ENCODE results near the gene DNAH14. TPM values are rescaled to one million over a fixed set of nuclear protein-coding genes. Genes with fewer than 3 reads are reported as not detected.
"Not testable (repeated sequence)": the region's sequence is repeated elsewhere in the genome, so short reads cannot be mapped to it uniquely, and the experiment has no call there.

DNAH14 gene
- total and polyA plus RNA-seq, 2 donors (not counting 3 experiments of a cell fraction or from before 2014, with no cell fraction given) = 1.5 to 7.1 TPM

DNA sequence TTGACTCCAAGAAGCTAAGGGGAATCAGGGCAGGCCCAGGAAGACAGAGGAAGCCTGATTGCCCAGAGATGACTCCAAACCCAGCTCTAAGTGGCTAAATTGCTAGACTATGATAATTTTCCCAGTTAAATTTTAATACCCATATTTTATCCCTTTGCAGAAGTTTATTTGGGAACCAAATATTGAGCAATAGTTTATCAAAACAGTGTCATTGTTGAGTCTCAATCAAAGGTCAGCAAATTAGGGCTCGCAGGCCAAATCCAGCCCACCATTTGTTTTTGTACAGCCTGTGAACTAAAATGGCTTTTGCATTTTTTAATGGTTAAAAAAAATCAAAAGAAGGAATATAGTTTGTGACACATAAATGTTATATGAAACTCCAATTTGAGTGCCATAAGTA is 451.2 kb downstream of the DNAH14 start:
- ChIA-PET POLR2A (no interaction called here), CTCF (no interaction called here)
- TF ChIP-seq POLR2A (IDR thresholded peaks at IDR 0.05; ENCODE audit: low read depth, low read length) = no peak
- no peak for TF ChIP-seq MAX (IDR thresholded peaks at IDR 0.05; ENCODE audit: insufficient read depth, insufficient read length)
- TF ChIP-seq MYC (IDR thresholded peaks at IDR 0.05; ENCODE audit: low read depth, low read length) = no peak
- no peak for TF ChIP-seq EZH2 (IDR thresholded peaks at IDR 0.05; ENCODE audit: borderline replicate concordance, low read depth, low read length, severe bottlenecking)
- TF ChIP-seq POLR2AphosphoS5 (IDR thresholded peaks at IDR 0.05; ENCODE audit: insufficient read depth, low read depth, low read length) = no peak
- TF ChIP-seq CTCF (IDR thresholded peaks at IDR 0.05; ENCODE audit: extremely low read depth in 1 of 2, insufficient read depth in 1 of 2, low read depth in 1 of 2, low read length in 2 of 2) = no peak
- TF ChIP-seq FOS (IDR thresholded peaks at IDR 0.05; ENCODE audit: borderline replicate concordance, insufficient read depth, low read length) = no peak
- no peaks in the 10 kb centered on the region for H3K27me3 ChIP-seq (ENCODE audit: control insufficient read depth in 2 of 2, insufficient read depth in 2 of 2, low read length in 2 of 2)
- DNase-seq (ENCODE audit: low read depth, low spot score) (no peak), FAIRE-seq (no peak)
- H2AFZ ChIP-seq (ENCODE audit: low read depth, low read length) = no peak overlapping the region
- BruUV-seq (replicated peaks) = no TSS peak
- no peaks in the 10 kb centered on the region for H3K36me3 ChIP-seq (ENCODE audit: control insufficient read depth in 2 of 2, extremely low read depth in 1 of 2, insufficient read depth in 2 of 2, low read length in 2 of 2)
- no peaks in the 10 kb centered on the region for H3K79me2 ChIP-seq (ENCODE audit: control insufficient read depth, insufficient read depth, low read length)
- H3K9me3 ChIP-seq (replicated peaks; ENCODE audit: control insufficient read depth, insufficient read depth, low read length) = no peaks in the 10 kb centered on the region
- intact Hi-C loops (cut with micrococcal nuclease) = no loop called here
- H4K20me1 ChIP-seq (replicated peaks; ENCODE audit: control insufficient read depth, extremely low read depth, insufficient read depth, low read length) = no peaks in the 10 kb centered on the region
- dilution Hi-C loops (cut with MboI; ENCODE audit: extremely low pct_ligation_motif_present, low sequenced_read_pairs) = no loop called here
- no peak overlapping the region for H3K4me2 ChIP-seq (ENCODE audit: insufficient read depth, low read length)
- H3K4me1 ChIP-seq (ENCODE audit: control insufficient read depth, extremely low read depth, insufficient read depth, low read length) = no peaks in the 10 kb centered on the region
- H3K9me1 ChIP-seq (replicated peaks; ENCODE audit: control insufficient read depth, extremely low read depth, insufficient read depth, low read length) = no peaks in the 10 kb centered on the region
- no peak overlapping the region for H3K9ac ChIP-seq (replicated peaks; ENCODE audit: extremely low read depth, insufficient read depth, low read length)
- no peak overlapping the region for H3K27ac ChIP-seq (ENCODE audit: insufficient read depth, low read depth, low read length)
- H3K4me3 ChIP-seq (replicated peaks in 1 of 3; ENCODE audit: insufficient read depth in 1 of 3, low read depth in 1 of 3, low read length in 3 of 3) = no peak overlapping the region

GRCh38 chr1:225386860-225387259 is 457.4 kb downstream of the DNAH14 start:
- dilution Hi-C loops (cut with MboI; ENCODE audit: extremely low pct_ligation_motif_present, low sequenced_read_pairs); H3K36me3 ChIP-seq (ENCODE audit: control insufficient read depth in 2 of 2, extremely low read depth in 1 of 2, insufficient read depth in 2 of 2, low read length in 2 of 2); DNase-seq (ENCODE audit: low read depth, low spot score); H3K27ac ChIP-seq (ENCODE audit: insufficient read depth, low read depth, low read length); H3K4me1 ChIP-seq (ENCODE audit: control insufficient read depth, extremely low read depth, insufficient read depth, low read length); H3K9me1 ChIP-seq (replicated peaks; ENCODE audit: control insufficient read depth, extremely low read depth, insufficient read depth, low read length); FAIRE-seq; H3K27me3 ChIP-seq (ENCODE audit: control insufficient read depth in 2 of 2, insufficient read depth in 2 of 2, low read length in 2 of 2); H4K20me1 ChIP-seq (replicated peaks; ENCODE audit: control insufficient read depth, extremely low read depth, insufficient read depth, low read length); H3K4me3 ChIP-seq (replicated peaks in 1 of 3; ENCODE audit: insufficient read depth in 1 of 3, low read depth in 1 of 3, low read length in 3 of 3); H3K4me2 ChIP-seq (ENCODE audit: insufficient read depth, low read length); POLR2A ChIA-PET; intact Hi-C loops (cut with micrococcal nuclease); H3K79me2 ChIP-seq (ENCODE audit: control insufficient read depth, insufficient read depth, low read length); H2AFZ ChIP-seq (ENCODE audit: low read depth, low read length); H3K9ac ChIP-seq (replicated peaks; ENCODE audit: extremely low read depth, insufficient read depth, low read length); H3K9me3 ChIP-seq (replicated peaks; ENCODE audit: control insufficient read depth, insufficient read depth, low read length); CTCF ChIA-PET; BruUV-seq (replicated peaks): not testable (repeated sequence)

All from endothelial cell of umbilical vein (primary cell).